ENCODE data around the gene WDR45B.
"Not testable (repeated sequence)": the region's sequence is repeated elsewhere in the genome, so short reads cannot be mapped to it uniquely, and the experiment has no call there.

Gene WDR45B

DNA sequence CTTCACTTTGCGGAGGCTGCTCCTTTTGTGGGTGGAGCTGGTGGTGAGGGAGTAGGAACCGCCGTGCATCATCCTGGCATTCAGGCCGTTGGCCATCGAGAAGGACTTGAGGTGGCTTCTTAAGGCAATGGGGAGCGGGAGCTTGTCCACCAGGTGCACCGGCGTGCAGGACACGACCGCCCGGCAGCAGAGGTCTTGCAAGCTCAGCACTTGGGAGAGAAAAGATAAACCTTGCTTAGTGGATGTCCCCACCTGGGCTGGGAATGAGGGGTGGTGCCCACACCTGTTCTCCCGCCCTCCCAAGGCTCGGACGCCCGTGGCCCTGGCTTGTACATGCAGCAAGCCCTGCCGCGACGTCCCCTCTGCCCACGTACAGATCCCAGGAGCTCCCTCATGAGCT is 9.7 kb upstream of the WDR45B start:
- DNase-seq (ENCODE audit: low read depth), result no peak

DNA sequence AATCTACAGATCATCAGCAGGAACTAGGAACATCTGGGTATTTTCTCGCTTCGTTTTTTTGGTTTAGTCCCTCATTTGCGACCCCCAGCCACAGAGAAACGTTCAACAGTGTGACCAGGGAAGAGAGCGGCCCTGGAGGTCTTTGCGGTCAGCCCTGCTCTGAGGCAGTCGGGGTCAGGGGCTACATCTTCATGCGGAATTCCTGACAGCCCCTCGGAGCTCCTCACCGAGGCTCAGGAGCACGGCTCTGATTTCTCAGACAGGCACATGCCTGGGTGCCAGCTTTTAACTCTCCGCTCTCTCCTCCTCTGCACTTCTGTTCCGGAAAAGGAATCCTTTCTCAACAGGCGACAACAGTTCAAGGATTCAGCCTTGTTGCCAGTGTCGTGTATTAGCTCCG is 8.0 kb upstream of the WDR45B start:
- DNase-seq (ENCODE audit: low read depth), result no peak

DNA sequence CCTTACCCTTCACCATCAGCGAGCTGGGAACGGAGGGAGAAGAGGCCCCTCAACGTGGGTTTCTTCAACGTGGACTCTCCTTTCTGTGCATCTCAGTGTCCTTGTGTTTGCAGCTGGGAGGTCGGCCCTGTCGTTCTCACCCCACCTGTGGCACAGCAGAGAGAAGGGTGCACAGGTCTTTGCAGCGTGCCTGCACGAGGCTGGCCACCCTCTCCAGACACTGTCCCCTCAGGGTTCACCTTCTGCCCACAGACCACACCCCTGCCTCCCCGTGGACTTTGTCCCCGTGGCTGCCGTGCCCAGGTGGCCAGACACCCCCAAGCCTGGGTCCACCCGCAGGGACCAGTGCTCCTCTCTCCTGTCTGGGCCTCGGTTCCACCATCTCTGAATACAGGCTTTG is 7.3 kb upstream of the WDR45B start:
- DNase-seq (ENCODE audit: low read depth), result no peak

DNA sequence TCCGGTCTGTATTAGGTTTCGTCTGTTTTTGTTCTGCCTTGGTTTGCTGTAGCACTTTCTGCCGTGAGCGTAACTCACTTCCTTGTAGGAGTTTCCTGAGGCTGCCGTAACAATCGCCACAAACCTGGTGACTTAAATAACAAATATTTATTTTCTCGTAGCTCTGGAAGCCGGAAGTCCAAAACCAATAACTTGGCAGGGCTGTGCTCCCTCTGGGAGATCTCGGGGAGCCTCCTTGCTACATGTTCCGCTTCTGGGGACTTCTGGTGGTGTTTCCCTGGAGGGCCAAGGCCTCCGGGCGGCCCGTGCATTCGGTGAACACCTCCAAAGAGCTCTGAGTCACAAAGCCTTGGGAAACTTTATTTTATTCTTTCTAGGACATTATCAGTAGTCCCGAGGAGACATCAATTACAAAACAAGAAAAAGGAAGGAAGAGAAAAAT is 6.8 kb upstream of the WDR45B start:
- DNase-seq (ENCODE audit: low read depth), result no peak

DNA sequence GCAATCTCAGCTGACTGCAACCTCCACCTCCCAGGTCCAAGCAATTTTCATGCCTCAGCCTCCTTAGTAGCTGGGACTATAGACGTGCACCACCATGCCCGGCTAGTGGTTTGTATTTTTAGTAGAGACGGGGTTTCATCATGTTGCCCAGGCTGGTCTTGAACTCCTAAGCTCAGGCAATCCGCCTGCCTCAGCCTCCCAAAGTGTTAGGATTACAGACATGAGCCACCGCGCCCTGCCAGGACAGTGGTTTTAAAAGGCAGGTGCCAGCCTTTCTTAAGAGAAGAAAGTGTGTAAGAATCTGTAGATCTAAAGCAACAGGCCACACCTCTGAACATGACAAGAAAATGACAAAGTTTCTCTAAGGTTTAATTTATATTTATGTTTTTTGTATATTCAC is 6.4 kb upstream of the WDR45B start:
- DNase-seq (ENCODE audit: low read depth), result not testable (repeated sequence)

DNA sequence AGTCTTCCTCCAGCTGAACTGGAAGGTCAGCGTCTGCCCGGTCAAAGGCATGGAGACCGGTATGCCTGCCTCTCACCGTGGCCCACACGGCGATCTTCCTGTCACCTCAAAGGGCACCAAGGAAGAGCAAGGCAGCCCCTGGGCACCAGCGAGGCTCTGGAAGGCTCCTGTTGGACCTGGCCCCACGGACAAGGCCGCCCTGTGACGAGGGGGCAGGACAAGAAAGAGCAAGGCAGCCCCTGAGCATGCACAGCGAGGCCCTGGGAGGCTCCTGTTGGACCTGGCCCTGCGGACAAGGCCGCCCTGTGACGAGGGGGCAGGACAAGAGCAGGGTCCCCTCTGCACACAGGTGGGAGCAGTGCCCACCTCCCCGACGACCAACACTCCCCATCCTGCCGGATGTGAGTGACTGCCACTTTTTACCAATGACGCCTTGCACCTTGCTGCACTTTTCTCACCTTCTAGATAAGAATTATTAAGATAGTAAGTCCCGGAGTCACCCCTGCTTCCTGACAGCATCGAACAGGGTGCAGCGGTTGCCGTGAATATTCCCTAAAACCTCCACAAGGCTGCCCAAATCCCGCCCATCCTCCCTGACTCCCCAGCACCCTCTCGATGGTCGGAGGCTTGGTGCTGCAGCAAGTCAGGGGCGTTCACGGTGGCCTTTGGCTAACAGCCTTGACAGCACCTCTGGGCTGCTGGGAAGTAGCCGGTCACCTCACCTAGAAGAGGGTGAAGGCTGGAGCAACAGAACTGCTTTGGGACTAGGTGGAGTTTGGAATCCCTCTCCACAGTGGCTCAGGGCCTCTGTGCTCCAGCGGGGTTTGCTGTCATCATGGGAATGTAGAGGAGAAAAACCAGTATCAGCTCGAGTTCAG is 5.6 kb upstream of the WDR45B start:
- DNase-seq (ENCODE audit: low read depth), result no peak

DNA sequence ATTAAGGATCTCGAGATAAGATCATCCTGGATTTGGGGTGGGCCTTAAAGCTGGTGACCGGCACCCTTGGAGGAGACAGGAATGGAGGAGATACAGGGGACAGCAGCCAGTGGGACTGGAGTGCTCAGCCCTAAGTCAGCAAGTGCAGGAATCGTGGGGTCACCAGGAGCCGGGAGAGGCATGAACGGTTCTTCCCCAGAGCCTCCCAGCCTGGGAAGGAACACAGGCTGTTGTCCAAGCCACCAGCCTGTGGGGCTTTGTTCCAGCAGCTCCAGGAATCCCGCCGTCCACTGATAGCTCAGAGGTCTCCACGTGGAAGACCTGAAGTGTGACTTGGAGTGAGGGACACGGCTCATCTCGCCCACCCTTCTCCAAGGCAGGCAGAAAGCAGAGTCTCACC is 2.5 kb upstream of the WDR45B start:
- no peak for DNase-seq (ENCODE audit: low read depth)

DNA sequence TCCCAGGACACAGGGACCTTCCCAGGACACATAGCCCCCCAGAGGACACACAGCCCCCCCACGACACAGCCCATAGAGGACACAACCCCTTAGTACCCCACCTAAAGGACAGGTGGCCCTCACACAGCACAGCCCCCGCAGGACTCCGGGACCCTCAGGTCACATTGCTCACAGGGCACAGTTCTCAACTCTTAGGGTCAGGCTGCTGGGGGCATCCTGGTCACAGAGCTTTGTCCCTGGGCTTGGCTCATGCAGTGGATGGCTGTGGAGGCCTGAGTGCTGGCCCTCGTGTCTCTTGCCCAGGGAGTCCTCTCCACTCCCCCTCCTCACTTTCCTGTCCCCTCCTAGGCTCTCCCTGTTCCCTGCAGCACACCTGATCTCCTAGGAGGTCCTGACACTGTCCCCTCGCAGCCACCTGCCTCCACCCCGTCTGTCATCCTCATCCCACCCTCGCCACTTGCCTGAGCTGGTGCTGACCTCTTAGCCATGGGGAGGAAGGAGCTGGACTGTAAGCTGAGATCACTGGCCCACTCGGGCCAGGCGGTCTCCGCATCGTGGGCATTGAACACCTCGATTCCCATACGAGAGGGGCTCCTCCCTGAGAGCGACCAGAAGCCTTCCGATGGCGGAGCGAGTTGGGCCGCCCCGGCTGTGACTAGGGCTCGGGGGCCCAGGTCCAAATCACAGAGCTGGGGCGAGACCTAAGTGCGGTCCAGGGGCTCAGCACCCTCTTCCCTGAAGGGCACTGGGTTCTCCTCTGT is 1.4 kb upstream of the WDR45B start:
- DNase-seq (ENCODE audit: low read depth), result no peak

DNA sequence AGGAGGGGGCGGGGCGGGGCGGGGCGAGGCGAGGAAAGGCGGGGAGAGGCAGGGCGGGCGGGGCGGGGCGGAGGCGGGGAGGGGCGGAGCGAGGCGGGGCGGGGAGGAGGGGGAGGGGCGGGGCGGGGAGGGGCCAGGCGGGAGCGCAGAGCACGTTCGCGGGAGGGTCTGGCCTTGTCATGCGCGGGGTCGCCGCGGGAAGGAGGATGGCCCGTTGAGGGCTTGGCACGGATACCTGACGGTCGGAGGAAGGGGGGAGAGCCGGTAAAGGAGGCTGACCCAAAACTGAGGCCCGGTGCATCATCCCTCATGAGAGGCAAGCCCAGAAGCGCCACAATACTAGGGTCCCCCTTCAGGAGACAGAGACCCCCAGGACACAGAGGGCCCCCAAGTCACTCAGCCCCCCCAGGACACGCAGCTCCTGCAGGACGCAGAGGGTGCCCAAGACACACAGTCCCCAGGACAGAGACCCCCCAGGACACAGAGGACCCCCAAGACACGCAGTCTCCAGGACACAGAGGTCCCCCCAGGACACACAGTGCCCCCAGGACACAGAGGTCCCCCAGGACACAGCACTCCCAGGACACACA is 593 bp upstream of the WDR45B start:
- DNase-seq (ENCODE audit: low read depth), result no peak

DNA sequence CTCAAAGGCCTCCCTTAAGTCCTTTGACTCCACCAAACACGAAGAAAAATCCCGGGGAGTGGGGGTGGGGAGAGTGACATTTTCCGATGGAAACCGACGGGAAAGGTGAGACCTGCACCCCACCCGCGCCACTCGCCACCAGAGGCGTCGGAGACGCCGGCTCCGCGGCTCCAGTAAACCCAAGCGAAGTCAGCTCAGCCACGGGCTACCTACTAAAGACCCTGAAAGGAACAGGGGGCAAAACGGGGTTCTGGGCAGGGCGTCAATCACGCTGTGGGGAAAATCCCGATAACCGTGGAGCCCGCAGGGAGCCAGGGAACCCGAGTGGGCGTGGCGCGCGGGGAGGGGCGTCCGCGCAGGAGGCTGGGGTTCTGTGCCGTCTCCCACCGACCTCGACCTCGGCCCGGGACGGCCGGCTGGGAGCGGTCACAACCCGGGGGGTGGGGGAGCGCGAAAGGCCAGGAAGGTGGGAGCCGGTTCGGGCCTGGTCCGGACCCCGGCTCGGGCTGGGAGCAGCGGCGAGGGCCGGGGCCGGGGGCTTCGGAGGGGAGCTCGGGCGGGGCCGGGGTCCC is 565 bp downstream of the WDR45B start:
- DNase-seq (ENCODE audit: low read depth), result peak; percentile 36

DNA sequence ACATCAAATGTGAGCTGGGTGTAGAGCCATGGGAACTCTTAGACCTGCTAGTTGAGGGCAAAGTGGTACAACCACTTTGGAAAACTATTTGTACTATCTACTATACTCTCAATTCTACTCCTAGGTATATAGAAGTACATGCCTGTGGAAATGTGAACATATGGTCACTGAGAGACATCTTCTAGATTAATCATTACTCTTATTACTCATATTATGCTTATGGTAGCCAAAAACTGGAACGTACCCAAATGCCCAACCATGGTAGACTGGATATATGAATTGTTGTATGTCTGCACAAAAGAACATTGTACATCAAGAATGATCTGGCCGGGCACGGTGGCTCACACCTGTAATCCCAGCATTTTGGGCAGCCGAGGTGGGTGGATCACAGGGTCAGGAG is 2.7 kb downstream of the WDR45B start:
- DNase-seq (ENCODE audit: low read depth), result no peak

DNA sequence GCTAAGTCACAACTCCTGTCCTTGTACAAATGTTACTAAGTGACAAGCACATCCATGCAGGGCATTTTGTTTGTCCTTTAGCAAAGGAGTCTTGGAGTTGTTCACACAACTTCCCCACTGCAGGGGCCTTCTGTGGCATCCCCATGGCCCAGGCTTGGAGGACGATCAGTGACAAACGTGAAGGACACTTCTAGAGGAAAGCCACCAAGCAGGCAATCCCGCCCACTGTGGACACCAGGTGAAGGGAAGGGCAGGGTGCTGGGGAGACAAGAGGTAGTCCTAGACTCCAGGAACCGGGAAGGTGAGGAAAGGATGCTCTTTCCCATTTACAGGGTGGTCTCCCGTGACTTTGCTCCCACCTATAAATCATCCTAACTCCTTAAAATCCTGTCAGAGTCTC is 4.1 kb downstream of the WDR45B start:
- DNase-seq (ENCODE audit: low read depth), result no peak

DNA sequence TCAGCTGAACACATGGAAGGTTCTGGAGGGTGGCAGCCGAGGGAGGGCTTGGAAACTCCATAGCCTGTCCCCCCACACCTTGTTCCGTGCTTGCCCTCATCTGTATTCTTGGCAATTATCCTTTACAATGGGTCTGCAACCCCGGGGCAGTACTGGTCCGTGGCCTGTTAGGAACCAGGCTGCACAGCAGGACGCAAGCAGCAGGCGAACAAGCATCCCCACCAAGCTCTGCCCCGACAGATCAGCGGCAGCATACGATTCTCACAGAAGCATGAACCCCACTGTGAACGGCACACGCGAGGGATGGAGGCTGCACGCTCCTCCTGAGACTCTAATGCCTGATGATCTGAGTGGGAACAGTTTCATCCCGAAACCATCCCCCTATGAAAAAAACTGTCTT is 6.2 kb downstream of the WDR45B start:
- no peak for DNase-seq (ENCODE audit: low read depth)

DNA sequence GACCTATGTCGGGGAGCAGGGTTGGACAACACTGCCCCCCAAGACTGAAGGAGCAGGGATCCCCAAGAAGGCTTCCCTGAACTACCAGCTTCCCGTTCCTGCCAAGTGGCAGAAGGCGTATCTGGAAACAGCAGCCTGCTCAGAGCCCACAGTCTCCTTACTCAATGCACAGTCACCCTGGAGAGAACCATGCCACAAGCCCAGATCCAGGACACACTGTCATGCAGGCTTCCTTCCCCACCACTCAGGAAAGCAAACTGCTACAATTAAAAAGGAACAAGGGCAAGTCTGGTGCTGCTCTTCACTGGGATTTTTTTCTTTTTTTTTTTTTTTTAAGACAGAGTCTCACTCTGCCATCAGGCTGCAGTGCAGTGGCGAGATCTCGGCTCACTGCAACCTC is 8.2 kb downstream of the WDR45B start:
- DNase-seq (ENCODE audit: low read depth), result no peak

DNA sequence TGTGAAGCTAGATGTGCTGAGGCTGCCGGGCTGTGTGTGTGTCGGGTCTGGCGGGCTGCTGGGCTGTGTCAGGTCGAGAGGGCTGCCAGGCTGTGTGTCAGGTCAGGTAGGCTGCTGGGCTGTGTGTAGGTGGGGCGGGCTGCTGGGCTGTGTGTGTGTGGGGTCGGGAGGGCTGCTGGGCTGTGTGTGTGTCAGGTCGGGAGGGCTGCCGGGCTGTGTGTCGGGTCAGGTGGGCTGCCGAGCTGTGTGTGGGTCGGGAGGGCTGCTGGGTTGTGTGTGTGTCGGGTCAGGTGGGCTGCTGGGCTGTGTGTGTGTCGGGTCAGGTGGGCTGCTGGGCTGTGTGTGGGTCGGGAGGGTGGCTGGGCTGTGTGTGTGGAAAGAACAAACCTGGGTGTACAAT is 8.6 kb downstream of the WDR45B start:
- no peak for DNase-seq (ENCODE audit: low read depth)

DNA sequence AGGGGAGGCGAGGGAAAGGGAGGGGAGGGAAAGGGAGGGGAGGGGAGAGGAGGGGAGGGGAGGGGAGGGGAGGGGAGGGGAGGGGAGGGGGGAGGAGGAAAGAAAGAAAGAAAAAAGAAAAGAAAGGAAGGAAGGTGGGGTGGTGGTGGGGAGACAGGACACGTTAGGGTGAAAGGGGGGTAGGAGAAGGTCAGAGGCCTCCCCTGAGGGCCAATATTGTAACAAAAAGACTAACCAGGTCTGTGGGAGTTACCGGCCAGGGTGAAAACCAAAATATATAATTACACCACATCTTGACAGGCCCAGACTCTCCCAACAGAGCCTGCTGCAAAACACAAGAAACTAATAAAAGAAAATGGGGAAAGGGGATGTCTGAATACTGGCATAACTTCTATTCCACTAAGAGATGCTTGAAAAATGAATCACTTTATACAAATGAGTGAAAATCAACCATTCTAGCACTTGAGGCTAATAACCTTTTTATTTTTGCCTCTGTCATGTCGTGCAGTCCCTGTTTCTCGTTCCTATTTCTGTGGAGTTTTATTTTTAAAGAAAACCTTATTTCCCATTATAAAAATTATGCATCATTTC is 10.0 kb downstream of the WDR45B start:
- DNase-seq (ENCODE audit: low read depth), result no peak

DNA sequence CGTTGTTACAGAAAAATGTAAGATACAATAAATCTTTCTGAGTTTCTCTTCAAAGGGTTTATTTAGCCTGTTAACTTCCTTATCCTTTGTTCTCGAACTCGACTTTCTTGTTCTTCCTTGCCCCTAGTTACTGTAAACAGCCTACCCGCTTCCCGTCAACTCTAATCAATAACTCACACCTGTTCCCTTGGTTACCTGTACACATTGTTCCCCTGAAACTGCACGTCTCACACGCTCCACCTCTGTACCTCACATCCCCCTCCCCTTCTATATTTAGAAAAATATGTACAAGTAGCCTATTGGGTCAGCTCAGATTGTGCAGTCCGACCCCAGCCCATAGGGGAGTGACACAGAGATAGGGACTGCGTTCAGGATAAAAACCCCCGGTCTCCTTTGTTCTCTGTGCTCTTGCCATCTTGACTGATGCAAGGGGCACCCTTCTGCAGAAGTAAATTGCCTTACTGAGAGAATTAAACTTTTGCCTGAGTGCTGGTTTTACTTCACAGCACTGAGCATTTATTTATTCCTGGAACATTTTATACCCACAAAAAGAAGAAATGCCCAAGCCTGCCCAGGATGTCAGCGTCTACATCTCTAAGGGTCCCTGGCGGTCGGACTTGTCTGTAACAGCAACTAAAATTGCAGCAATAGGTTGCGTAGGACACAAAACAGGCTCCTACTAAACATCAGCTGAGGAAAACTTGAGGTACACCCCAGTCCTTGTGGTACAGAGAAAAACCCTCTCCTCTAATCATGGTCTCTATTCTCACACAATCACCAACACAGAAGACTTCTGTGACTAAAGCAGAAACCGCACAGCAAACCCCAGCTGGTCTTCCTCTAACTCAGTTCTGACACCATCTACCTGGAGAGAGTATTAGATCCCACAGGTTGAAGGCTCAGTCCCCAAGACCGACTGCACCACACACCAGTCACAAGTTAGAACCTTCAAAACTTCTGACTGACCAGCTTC is 11.3 kb downstream of the WDR45B start:
- DNase-seq (ENCODE audit: low read depth), result no peak

DNA sequence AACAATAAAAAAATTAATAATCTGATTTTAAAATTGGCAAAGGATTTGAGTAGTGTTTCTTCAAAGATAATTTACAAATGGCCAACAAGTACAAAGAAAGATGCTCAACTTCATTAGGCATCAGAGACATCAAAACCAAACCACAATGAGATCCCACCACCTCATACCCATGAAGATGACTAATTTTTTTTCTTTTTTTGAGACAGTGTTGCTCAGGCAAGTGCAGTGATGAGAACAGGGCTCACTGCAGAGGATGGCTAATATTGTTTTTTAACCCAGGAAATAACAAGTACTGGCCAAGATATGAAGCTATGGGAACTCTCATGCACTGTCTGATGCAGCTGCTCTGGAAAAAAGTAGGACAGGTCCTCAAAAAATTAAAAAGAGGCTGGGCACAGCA is 14.9 kb downstream of the WDR45B start:
- DNase-seq (ENCODE audit: low read depth), result no peak

DNA sequence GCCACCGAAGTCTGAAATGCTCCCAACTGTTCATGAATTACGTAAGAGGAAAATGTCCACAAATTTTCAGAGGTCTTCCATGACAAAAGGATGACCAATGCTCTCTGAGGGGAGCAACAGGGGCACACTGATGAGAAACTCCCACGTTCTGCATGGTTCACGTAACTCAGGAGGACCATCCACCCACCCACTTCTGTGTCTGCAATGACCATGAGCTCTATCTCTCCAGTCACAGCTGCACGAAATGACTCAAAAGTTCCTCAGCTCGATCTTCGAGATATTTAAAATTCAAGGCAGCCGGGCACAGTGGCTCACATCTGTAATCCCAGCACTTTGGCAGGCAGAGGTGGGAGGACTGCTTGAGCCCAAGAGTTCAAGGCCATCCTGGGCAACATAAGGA is 15.8 kb downstream of the WDR45B start:
- DNase-seq (ENCODE audit: low read depth), result no peak

DNA sequence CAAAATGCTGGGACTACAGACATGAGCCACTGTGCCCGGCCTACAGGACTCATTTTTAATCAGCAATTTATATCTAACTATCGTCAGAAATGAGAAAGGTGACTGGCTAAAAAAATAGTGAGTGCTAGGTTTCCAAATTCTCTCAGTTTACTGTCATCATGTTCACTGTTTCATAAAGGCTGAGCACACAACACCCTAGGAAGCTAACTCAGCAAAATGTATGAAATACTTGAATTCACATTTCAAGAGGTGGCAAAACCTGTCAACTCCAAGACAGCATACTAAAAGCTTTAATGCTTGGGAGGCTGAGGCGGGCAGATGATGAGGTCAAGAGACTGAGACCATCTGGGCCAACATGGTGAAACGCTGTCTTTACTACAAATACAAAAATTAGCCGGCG is 16.7 kb downstream of the WDR45B start:
- DNase-seq (ENCODE audit: low read depth), result no peak

DNA sequence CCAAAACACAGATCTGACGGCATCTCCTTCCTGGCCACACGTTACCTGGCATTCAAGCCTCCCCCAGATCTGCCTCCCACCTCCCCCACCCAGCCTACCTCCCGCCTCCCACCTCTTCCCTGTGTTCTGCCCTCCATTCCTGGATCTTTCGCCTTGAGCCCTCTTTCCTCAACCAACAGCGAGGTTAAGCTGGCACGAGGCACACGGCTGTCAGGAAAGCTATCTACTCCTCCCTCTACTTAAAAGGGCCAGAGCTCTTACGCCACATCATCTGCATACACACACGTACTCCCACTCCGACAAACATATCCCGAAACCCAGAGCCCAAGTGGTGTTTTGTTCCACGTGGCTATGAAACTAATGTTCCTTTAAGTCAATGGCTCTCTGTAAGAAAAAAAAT is 18.0 kb downstream of the WDR45B start:
- DNase-seq (ENCODE audit: low read depth), result no peak

All from activated T-cell treated with anti-CD3 and anti-CD28 coated beads for 1 hour (primary cell).